ENCODE measurements around the gene ASPSCR1.

DNA sequence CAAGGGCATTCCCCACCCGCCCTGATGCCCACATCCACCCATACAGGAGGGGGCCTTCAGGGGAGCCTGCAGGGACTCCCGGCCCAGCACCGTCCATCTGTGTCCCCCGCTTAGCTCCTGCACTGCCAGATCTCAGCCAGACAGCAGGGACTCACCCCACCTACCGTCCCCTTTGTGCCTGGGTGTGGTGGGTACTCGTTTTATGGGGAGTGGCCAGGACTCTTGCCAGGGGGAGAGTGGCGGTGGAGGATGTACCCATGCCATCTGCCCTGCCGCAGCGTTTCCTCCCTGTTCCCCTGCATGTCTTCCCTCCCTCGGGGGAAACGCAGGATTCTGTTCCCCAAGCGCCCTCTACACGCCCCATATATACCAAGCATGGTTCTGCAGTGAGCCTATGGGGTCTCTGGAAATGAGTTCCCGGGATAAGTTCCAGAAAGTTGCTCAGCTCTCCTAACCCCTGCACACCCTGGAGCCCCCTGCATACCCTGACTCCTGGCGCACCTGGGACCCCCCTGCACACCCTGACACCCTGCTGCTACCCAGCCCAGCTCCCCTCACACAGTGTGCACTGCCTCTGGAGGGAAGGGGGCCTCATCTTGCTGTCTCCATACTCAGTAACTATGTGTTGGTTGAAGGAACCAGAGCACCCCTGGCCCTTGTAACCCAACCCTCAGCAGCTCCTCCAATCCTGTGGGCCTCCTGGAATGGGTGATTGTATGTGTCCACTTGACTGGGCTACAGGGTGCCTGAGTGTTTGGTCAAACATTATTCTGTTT is 45.7 kb upstream of the ASPSCR1 start:
- TF ChIP-seq, protein P1, sequence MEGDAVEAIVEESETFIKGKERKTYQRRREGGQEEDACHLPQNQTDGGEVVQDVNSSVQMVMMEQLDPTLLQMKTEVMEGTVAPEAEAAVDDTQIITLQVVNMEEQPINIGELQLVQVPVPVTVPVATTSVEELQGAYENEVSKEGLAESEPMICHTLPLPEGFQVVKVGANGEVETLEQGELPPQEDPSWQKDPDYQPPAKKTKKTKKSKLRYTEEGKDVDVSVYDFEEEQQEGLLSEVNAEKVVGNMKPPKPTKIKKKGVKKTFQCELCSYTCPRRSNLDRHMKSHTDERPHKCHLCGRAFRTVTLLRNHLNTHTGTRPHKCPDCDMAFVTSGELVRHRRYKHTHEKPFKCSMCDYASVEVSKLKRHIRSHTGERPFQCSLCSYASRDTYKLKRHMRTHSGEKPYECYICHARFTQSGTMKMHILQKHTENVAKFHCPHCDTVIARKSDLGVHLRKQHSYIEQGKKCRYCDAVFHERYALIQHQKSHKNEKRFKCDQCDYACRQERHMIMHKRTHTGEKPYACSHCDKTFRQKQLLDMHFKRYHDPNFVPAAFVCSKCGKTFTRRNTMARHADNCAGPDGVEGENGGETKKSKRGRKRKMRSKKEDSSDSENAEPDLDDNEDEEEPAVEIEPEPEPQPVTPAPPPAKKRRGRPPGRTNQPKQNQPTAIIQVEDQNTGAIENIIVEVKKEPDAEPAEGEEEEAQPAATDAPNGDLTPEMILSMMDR (IDR thresholded peaks at IDR 0.05 in 8 of 11, conservative IDR thresholded peaks at IDR 0.05 in 3 of 11) = no peak
- no peak for TF ChIP-seq POLR2A (IDR thresholded peaks at IDR 0.05)
- no peak for TF ChIP-seq POLR2AphosphoS5 (IDR thresholded peaks at IDR 0.05)

Measured in spleen (tissue), 7 donors.